Keratinocyte (primary cell): Measurements from ENCODE around the gene EGFR. TPM values are rescaled to one million over a fixed set of nuclear protein-coding genes. Genes with fewer than 3 reads are reported as not detected.

Experiments
- DNase-seq: peaks from one replicate; pipeline ENCODE4 v3.0.0-alpha.2; 2011; ENCODE audit warnings: low read depth, missing footprints, low spot score
- FAIRE-seq: peaks from 2 replicates; lab custom pipeline; 2011; peaks lifted over from hg19 to GRCh38; lab: Jason Lieb, UNC
- H2AFZ ChIP-seq: 2 replicates; pipeline ENCODE4 v1.6.0; 2012; ENCODE audit warnings: low read length, control low read depth, inconsistent platforms; ENCODE audit not compliant: control insufficient read depth
- H3K27ac ChIP-seq: 2 replicates; pipeline ENCODE4 v1.5.1; 2011; ENCODE audit warnings: low read length; ENCODE audit not compliant: control insufficient read depth, insufficient read depth
- H3K27me3 ChIP-seq: 3 replicates; pipeline ENCODE4 v1.6.0; 2011; ENCODE audit warnings: low read length; ENCODE audit not compliant: control insufficient read depth, insufficient read depth; ENCODE audit errors: extremely low read depth
- H3K36me3 ChIP-seq, 2 experiments: 2 replicates in 1 of 2; 3 replicates in 1 of 2; pipeline ENCODE4 v1.5.1; 2011; ENCODE audit warnings: low read length in 2 of 2, mild to moderate bottlenecking in 1 of 2; ENCODE audit not compliant: control insufficient read depth in 2 of 2, insufficient read depth in 2 of 2; ENCODE audit errors: extremely low read depth in 1 of 2
- H3K4me1 ChIP-seq: 3 replicates; pipeline ENCODE4 v1.5.1; 2011; ENCODE audit warnings: low read length; ENCODE audit not compliant: control insufficient read depth, insufficient read depth; ENCODE audit errors: extremely low read depth
- H3K4me2 ChIP-seq: 3 replicates; pipeline ENCODE4 v1.6.0; 2011; ENCODE audit warnings: low read depth, low read length; ENCODE audit not compliant: control insufficient read depth, insufficient read depth; ENCODE audit errors: extremely low read depth
- H3K4me3 ChIP-seq, 3 experiments: fragments of 200-600 bp in 1 of 3; sonication (generic) in 1 of 3; 2 replicates in 2 of 3; 3 replicates in 1 of 3; pipeline ENCODE4 v1.5.1; 2011 to 2016; ENCODE audit warnings: low read length in 3 of 3, mild to moderate bottlenecking in 3 of 3, control low read depth in 2 of 3, inconsistent platforms in 1 of 3, low read depth in 1 of 3, mixed read lengths in 1 of 3, mixed run types in 1 of 3, moderate library complexity in 1 of 3; ENCODE audit not compliant: control insufficient read depth in 2 of 3, insufficient read depth in 2 of 3; ENCODE audit errors: extremely low read depth in 1 of 3
- H3K79me2 ChIP-seq: 2 replicates; pipeline ENCODE4 v1.6.0; 2012; ENCODE audit warnings: low read length; ENCODE audit not compliant: control insufficient read depth, insufficient read depth
- H3K9ac ChIP-seq: 3 replicates; pipeline ENCODE4 v1.6.0; 2011; ENCODE audit warnings: low read length; ENCODE audit not compliant: control insufficient read depth, insufficient read depth; ENCODE audit errors: extremely low read depth
- H3K9me1 ChIP-seq: 3 replicates; pipeline ENCODE4 v1.6.0; 2011; ENCODE audit warnings: low read length; ENCODE audit not compliant: control insufficient read depth, insufficient read depth; ENCODE audit errors: extremely low read depth
- H3K9me3 ChIP-seq: 2 replicates; pipeline ENCODE4 v1.5.1; 2012; ENCODE audit warnings: low read depth, low read length; ENCODE audit not compliant: control insufficient read depth
- H4K20me1 ChIP-seq: 3 replicates; pipeline ENCODE4 v1.6.0; 2011; ENCODE audit warnings: low read length; ENCODE audit not compliant: control insufficient read depth, insufficient read depth; ENCODE audit errors: extremely low read depth
- CTCF ChIP-seq, 3 experiments: IDR thresholded peaks in 1 of 3; conservative IDR thresholded peaks in 1 of 3; optimal IDR thresholded peaks in 1 of 3; 2 replicates in 2 of 3; 3 replicates in 1 of 3; pipeline versions ENCODE3 to v1.5.1; 2011; ENCODE audit warnings: low read length in 3 of 3, mild to moderate bottlenecking in 3 of 3, moderate library complexity in 2 of 3, control low read depth in 1 of 3, inconsistent platforms in 1 of 3; ENCODE audit not compliant: insufficient read depth in 2 of 3; ENCODE audit errors: extremely low read depth in 1 of 3
- EZH2 ChIP-seq: IDR thresholded peaks from one replicate; pipeline ENCODE4 v1.6.1; 2012; ENCODE audit warnings: inconsistent platforms, mild to moderate bottlenecking, low read length, moderate library complexity
- dilution Hi-C: fragments of 300-500 bp; cut with MboI; formaldehyde crosslinking; loops from one replicate; pipeline ENCODE4 v1.7.0; 2020; ENCODE audit warnings: low sequenced_read_pairs; ENCODE audit not compliant: extremely low pct_ligation_motif_present
- polyA plus RNA-seq, 5 experiments: library from polyadenylated mRNA; depleted of rRNA in 3 of 5; stranded (reverse) in 3 of 5; stranded (forward) in 1 of 5; unstranded in 1 of 5; fragments of >200 nt; gene quantifications; 1 replicate in 1 of 5; 2 replicates in 3 of 5; 3 replicates in 1 of 5; pipeline versions ENCODE4 v1.2.1 to v1.2.3, GENCODE V29; 2011 to 2012; ENCODE audit warnings: missing spikeins in 2 of 5, low read depth in 1 of 5, low replicate concordance in 1 of 5

EGFR gene
- polyA plus RNA-seq, 1 donor (not counting 4 experiments of a cell fraction or from before 2014, with no cell fraction given) = 120 TPM

- Histone ChIP-seq H3K9me1 (no peaks in the 10 kb centered on the region), H3K9me3 (no peaks in the 10 kb centered on the region), H3K9ac (peak overlapping the region; percentile 65), H3K36me3 (no peaks in the 10 kb centered on the region), H3K4me1 (peaks cover 15% of the 10 kb centered on the region), H3K27ac (no peak overlapping the region), H3K79me2 (no peaks in the 10 kb centered on the region), H3K27me3 (peaks cover 9% of the 10 kb centered on the region), H4K20me1 (no peaks in the 10 kb centered on the region), H3K4me3 (peak overlapping the region in 2 of 3 experiments; percentile 69 to 81), H2AFZ (peak overlapping the region; percentile 82), H3K4me2 (peak overlapping the region; percentile 98)
- dilution Hi-C loops = no loop called here
- FAIRE-seq (no peak), DNase-seq (no peak)
- TF ChIP-seq EZH2 (no peak), CTCF (optimal IDR thresholded peaks at IDR 0.05 in 1 of 3, IDR thresholded peaks at IDR 0.05 in 1 of 3, conservative IDR thresholded peaks at IDR 0.05 in 1 of 3; ENCODE audit: extremely low read depth in 1 of 3, insufficient read depth in 2 of 3, low read length in 3 of 3) (no peak)
These were observed 235.4 kb downstream of the EGFR start for GRCh38 chr7:55254242-55254595.

GRCh38 chr7:55254596-55255495 is 236.0 kb downstream of the EGFR start:
- H3K79me2 ChIP-seq = no peaks in the 10 kb centered on the region
- H3K4me2 ChIP-seq = peak overlapping the region; percentile 98
- no peaks in the 10 kb centered on the region for H3K9me1 ChIP-seq
- peak overlapping the region; percentile 36 to 81 (median 69) for H3K4me3 ChIP-seq
- no peaks in the 10 kb centered on the region for H3K36me3 ChIP-seq
- no peak for TF ChIP-seq EZH2
- TF ChIP-seq CTCF (optimal IDR thresholded peaks at IDR 0.05 in 1 of 3, IDR thresholded peaks at IDR 0.05 in 1 of 3, conservative IDR thresholded peaks at IDR 0.05 in 1 of 3; ENCODE audit: extremely low read depth in 1 of 3, insufficient read depth in 2 of 3, low read length in 3 of 3) = peak; percentile 45 to 86 (median 85)
- peaks cover 15% of the 10 kb centered on the region for H3K4me1 ChIP-seq
- no peaks in the 10 kb centered on the region for H4K20me1 ChIP-seq
- peaks cover 9% of the 10 kb centered on the region for H3K27me3 ChIP-seq
- DNase-seq (no peak), FAIRE-seq (no peak)
- H3K27ac ChIP-seq = peak overlapping the region; percentile 28
- peak overlapping the region; percentile 89 for H2AFZ ChIP-seq
- no peaks in the 10 kb centered on the region for H3K9me3 ChIP-seq
- dilution Hi-C loops = no loop called here
- H3K9ac ChIP-seq = peak overlapping the region; percentile 65
